ENCODE data around the gene KCNMA1.

The KCNMA1 gene

GRCh38 chr10:77049896-77050295, 587.7 kb downstream of the KCNMA1 start:
- DNase-seq, result no peak

DNA sequence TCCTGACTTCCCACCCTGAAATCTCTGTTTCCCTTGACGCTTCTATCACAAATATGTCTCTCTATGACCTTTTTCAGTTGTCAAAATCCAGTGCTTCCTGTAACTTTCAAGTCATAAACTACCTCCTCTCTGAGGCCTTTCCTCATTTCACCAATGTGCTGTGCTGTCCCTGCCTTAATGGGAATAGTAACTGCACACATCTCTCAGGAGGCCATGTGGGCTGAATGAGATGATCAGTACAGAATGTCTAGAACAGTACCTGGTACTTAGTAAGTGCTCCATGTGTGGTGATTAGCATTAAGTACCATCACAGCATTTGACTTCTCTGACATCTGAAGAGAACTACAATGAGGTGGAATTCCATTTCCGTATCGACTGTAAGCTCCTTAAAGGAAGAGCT, 588.5 kb downstream of the KCNMA1 start:
- DNase-seq, result no peak

- DNase-seq, result no peak
These were observed 592.5 kb downstream of the KCNMA1 start for GRCh38 chr10:77045085-77045484.

DNA sequence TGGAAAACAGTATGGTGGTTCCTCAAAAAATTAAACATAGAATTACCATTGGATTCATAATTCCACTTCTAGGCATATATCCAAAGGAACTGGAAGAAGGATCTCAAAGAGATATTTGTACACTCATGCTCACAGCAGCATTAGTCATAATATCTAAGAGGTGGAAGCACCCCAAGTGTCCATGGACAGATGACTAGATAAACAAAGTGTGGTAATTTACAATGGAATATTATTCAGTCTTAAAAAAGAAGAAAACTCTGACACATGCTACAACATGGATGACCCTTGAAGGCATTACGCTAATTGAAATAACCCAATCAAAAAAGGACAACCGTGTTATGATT, 594.2 kb downstream of the KCNMA1 start:
- DNase-seq, result no peak

- DNase-seq, result no peak
These were observed 594.7 kb downstream of the KCNMA1 start for GRCh38 chr10:77042706-77043419.

DNA sequence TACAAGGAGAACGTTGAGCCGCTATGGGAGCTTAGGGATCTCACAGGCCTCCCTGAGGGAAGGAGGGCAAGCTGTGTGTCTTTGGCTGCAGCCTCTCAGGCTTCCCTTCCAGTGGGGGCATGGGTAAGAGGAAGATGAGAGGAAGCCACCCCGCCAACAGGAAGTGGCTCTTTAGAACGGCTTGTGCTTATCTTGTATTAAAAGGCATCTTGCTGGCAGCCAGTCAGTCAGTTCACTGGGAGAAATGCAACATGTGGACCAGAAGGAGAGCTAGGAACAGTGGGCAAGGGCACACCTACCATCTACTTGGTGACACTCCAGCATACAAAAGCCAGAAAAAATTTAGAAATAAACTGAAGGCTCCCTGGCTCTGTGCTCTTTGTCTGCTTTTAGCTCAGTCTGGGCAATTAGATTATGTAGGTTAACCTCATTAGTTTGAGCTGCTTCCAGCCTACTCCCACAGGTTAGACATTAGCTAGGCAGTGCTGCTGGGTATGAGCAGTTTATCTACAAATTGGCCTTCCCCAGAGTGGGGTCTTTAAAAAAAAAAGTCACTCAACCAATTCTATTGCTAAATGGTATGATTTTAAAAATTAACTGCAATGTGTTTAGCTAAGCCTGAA, 595.9 kb downstream of the KCNMA1 start:
- DNase-seq, result peak; percentile 2

DNA sequence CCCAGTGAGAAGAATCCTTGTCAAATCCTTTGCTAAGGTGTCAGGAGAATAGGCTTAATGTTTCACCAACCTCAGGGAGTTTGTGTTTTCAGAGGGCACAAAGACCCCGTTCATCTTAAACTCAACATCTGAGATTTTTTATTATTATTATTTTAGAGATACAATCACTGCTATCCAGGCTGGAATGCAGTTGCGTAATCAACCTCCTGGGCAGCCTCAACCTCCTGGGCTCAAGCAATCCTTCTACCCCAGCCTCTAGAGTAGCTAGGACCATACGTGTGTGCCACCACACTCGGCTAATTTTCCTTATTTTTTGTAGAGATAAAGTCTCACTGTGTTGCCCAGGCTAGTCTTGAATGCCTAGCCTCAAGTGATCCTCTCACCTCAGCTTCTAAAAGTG, 599.2 kb downstream of the KCNMA1 start:
- DNase-seq, result no peak

DNA sequence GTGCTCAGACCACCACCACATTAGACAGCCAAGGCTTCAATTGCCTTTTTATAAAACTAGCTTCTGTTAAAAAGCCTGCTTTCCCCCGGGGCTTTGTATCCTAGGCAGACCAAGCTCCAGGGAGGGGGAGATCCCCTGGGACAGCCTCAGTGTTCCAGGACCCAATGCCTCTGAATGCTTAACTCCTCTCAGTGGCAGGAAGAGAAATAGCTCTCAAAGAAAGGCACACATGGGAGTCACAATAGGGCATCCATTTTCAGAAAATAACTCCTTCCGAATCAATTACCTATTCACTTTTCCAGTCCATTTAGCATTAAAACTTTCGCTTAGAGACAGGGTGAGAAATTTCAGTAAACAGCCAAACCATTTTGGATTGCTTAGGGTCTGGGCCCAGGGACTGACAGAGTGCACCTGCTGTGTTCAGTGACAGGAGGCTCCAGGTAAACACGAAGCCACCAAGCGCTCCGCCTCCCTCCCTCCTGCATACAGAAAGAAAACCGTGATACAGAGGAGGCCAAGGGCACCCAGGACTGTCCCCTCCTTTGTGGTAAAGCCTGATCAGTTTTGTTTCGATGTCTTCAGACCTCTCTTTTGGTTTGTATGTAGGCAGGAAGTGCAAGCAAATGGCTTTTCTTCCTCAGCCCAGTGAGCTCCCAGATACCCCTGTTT, 599.7 kb downstream of the KCNMA1 start:
- no peak for DNase-seq

GRCh38 chr10:77036993-77037734, 600.4 kb downstream of the KCNMA1 start:
- DNase-seq, result peak; percentile 12

GRCh38 chr10:77036276-77036675, 601.3 kb downstream of the KCNMA1 start:
- no peak for DNase-seq

DNA sequence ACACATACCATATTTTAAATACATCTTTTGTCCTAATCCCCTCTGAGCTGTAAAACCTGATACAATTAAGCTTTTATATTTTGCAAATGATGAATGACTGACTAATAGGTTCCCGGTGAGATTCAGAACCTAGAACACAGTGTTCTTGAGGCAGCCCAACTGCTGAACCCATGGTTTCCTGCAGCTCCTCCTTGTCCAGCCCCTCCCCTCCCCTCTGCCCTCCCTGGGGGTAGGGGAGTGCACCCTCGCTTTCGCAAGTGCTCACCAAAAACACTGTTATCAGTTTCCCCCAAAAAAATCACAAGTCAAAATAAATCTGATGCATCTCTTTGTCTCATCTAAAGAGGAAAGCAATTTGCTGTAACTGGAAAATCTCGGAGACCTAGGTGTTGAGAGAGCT, 602.8 kb downstream of the KCNMA1 start:
- no peak for DNase-seq

GRCh38 chr10:77034240-77034639, 603.4 kb downstream of the KCNMA1 start:
- no peak for DNase-seq

DNA sequence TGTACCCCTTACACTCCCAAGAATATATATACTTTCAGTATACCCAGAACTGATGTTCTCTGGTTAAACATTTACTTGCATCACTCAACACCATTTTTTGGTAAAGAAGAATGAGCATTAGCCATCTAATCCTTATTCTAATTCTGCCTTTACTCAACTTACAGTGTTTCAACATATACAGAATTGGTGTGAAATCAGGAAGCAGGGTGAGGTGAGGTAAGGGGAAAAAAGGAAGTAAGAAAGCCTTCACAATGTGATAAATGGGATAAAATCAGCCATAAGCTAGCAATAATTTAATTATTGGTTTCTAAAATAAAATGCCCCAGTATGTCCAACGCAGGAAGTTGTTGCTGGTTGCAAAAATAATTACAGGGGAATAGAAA, 605.4 kb downstream of the KCNMA1 start:
- no peak for DNase-seq

DNA sequence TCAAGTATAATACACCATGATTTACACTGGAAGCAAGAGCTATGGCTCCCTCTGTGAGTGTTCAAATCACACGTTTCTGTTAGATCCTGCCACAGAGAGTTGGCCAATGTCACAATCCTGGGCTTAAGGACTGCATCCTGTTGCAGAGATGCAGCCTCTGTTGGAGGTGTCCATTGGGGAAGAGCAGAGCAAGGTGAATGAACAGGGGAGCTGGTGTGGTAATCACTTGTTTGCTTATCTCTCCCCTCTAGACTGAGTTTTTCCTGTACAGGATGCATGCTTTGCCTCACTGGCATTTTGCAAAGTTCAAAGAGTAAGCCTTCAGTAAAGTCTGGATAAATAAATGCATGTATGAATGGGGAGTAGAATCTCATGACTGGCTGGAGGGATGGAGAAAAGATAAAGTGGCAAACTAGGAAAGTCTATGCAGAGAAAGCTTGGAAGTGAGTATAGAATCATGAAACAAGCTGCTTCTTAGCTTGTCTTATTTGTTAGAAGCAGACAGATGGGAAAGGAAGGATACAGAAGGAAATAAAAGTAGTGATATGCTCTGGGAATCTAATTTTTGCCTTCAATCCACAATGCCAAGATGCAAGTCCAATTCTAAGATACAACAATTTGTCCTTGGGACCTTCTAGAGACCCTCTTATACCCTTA, 605.9 kb downstream of the KCNMA1 start:
- DNase-seq, result no peak

- no peak for DNase-seq
These were observed 606.6 kb downstream of the KCNMA1 start for GRCh38 chr10:77030974-77031373.

DNA sequence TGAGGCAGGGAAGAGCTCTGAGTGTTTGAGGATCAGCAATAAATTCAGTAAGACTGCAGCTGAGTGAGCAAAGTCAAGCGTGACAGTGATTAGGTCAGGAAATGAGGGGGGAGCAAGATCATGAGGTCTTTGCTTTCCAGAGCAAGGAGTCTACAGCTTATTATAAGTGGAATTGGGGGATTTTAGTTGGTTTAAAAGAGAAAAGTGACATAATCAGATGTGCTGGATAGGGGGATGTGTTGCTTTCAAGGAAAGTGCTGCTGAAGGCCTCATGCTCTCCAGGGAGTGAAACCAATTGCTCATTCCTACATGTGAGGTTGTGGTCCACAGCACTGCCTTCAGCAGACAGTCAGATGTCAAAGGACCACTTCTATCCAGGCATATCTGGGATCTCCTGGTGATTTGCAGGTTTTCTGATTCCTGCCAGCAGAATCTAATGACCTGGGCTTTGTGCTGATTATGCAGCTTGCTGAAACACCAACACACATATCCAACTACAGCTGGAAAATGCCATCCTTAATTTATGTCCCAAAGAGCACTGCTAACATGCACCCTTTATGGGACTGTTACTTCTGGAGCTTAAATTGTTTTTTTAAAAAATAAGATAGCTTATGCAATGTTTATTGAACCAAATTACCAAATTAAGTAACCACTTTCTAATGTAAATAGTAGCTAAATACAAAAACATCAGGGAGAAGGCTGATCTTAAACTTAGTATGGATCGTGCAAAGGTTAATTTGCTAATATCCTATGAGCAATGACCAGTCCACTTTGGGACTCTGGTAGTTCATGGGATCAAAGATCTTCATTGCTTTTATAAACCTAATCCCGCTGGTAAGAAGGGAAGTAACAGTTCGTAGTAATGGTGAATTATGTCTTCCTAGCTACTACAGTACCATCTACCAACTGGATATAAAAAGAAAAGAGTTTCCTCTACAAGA, 607.6 kb downstream of the KCNMA1 start:
- DNase-seq, result no peak

DNA sequence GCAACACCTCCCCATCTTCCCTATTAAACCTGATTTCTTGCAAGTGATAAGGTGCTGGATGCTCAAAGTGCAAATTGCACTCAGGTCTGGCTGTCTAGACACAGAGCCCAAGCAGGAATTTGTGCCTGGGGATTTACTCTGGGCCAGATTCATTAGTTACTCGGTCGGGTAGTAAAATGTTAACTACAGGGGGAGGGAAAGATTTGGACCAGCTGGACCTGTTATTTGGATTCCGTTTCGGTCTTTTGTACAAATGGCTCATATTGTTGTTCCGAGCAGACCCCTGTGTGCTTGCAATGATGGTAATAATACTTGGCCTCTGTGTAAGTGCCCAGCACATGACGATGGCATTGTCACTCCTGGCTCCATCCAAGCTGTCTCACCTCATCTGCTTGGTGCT, 609.6 kb downstream of the KCNMA1 start:
- no peak for DNase-seq

- no peak for DNase-seq
These were observed 610.0 kb downstream of the KCNMA1 start for GRCh38 chr10:77027576-77027975.

- DNase-seq, result no peak
These were observed 610.5 kb downstream of the KCNMA1 start for GRCh38 chr10:77027141-77027540.

- no peak for DNase-seq
These were observed 611.5 kb downstream of the KCNMA1 start for GRCh38 chr10:77026148-77026547.

- DNase-seq, result no peak
These were observed 613.1 kb downstream of the KCNMA1 start for GRCh38 chr10:77024461-77024860.

DNA sequence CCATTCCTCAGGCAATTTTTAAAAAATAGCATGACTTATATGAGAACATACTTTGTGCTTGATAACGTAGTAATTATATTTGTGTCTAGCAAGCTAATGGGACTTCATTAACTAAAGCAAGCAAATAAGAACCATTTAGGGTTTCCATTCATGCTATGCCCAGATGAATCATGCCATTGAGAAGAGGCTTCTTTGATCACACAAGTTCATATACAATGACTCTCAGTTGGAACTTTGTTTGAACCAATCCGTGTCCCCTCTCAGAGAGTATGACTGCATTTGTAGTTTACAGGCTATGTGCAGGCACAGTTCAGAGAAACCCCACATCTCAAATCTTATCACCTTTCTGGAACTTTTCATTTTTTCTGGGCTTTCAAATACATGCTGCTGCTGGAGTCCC, 614.2 kb downstream of the KCNMA1 start:
- DNase-seq, result no peak
